ENCODE results near the gene ZNF804B. TPM values are rescaled to one million over a fixed set of nuclear protein-coding genes. Genes with fewer than 3 reads are reported as not detected.

Gene ZNF804B
- total RNA-seq, 2 donors from 2014 or later: not detected

- Histone ChIP-seq H3K4me1 (no peaks in the 10 kb centered on the region), H3K27ac (no peak overlapping the region), H3K36me3 (no peaks in the 10 kb centered on the region), H3K9me3 (no peaks in the 10 kb centered on the region), H3K27me3 (no peaks in the 10 kb centered on the region), H3K9ac (ENCODE audit: low read depth in 2 of 2, low read length in 2 of 2) (no peak overlapping the region), H3K4me3 (no peak overlapping the region)
- TF ChIP-seq CTCF (IDR thresholded peaks at IDR 0.05): no peak
- intact Hi-C loops (cut with DNase I): no loop called here
- DNase-seq: no peak
Measured at GRCh38 chr7:89060234-89060633, 300.7 kb downstream of the ZNF804B start.

- no peak overlapping the region for H3K4me3 ChIP-seq
- no peak overlapping the region for H3K9ac ChIP-seq (ENCODE audit: low read depth in 2 of 2, low read length in 2 of 2)
- H3K36me3 ChIP-seq: no peaks in the 10 kb centered on the region
- no peaks in the 10 kb centered on the region for H3K27me3 ChIP-seq
- no peak for TF ChIP-seq CTCF (IDR thresholded peaks at IDR 0.05)
- H3K4me1 ChIP-seq: no peaks in the 10 kb centered on the region
- H3K27ac ChIP-seq: no peak overlapping the region
- no peak for DNase-seq
- H3K9me3 ChIP-seq: no peaks in the 10 kb centered on the region
- intact Hi-C loops (cut with DNase I): no loop called here
Measured at GRCh38 chr7:89064831-89065230, 305.3 kb downstream of the ZNF804B start.

DNA sequence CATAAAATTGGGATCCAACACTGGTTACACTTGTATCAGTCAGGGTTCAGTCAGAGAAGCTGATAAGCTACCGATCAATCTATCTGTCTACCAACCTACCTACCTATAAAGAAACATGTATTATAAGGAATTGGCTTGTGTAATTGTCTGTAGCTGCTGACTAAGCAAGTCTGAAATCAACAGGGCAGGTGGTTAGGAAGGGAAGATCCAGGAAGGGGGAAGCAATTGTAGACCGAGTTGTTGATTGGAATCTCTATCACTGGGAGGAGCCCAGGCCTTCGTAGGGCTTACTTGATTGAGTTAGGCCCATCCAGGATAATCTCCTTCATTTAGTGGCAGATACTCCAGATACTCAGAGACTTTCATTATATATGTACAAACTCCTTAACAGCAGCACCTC lies 307.5 kb downstream of the ZNF804B start:
- TF ChIP-seq CTCF (IDR thresholded peaks at IDR 0.05): no peak
- intact Hi-C loops (cut with DNase I): no loop called here
- Histone ChIP-seq H3K36me3 (no peaks in the 10 kb centered on the region), H3K9me3 (no peaks in the 10 kb centered on the region), H3K4me3 (no peak overlapping the region), H3K9ac (ENCODE audit: low read depth in 2 of 2, low read length in 2 of 2) (no peak overlapping the region), H3K27me3 (no peaks in the 10 kb centered on the region), H3K4me1 (no peaks in the 10 kb centered on the region), H3K27ac (no peak overlapping the region)
- DNase-seq: no peak

GRCh38 chr7:89072081-89072480 lies 312.6 kb downstream of the ZNF804B start:
- no peak overlapping the region for H3K9ac ChIP-seq (ENCODE audit: low read depth in 2 of 2, low read length in 2 of 2)
- intact Hi-C loops (cut with DNase I): no loop called here
- no peak overlapping the region for H3K27ac ChIP-seq
- no peak for DNase-seq
- no peak overlapping the region for H3K4me3 ChIP-seq
- H3K27me3 ChIP-seq: no peaks in the 10 kb centered on the region
- H3K9me3 ChIP-seq: no peaks in the 10 kb centered on the region
- no peaks in the 10 kb centered on the region for H3K4me1 ChIP-seq
- H3K36me3 ChIP-seq: no peaks in the 10 kb centered on the region
- no peak for TF ChIP-seq CTCF (IDR thresholded peaks at IDR 0.05)

GRCh38 chr7:89073776-89074175 lies 314.3 kb downstream of the ZNF804B start:
- no peak overlapping the region for H3K27ac ChIP-seq
- DNase-seq: no peak
- no peak for TF ChIP-seq CTCF (IDR thresholded peaks at IDR 0.05)
- no peaks in the 10 kb centered on the region for H3K4me1 ChIP-seq
- no peak overlapping the region for H3K9ac ChIP-seq (ENCODE audit: low read depth in 2 of 2, low read length in 2 of 2)
- no peaks in the 10 kb centered on the region for H3K9me3 ChIP-seq
- H3K36me3 ChIP-seq: no peaks in the 10 kb centered on the region
- intact Hi-C loops (cut with DNase I): no loop called here
- H3K27me3 ChIP-seq: no peaks in the 10 kb centered on the region
- no peak overlapping the region for H3K4me3 ChIP-seq

GRCh38 chr7:89077992-89078391 lies 318.5 kb downstream of the ZNF804B start:
- H3K27me3 ChIP-seq: no peaks in the 10 kb centered on the region
- H3K36me3 ChIP-seq: no peaks in the 10 kb centered on the region
- H3K4me3 ChIP-seq: no peak overlapping the region
- DNase-seq: no peak
- intact Hi-C loops (cut with DNase I): no loop called here
- no peak for TF ChIP-seq CTCF (IDR thresholded peaks at IDR 0.05)
- H3K4me1 ChIP-seq: no peaks in the 10 kb centered on the region
- H3K9me3 ChIP-seq: no peaks in the 10 kb centered on the region
- no peak overlapping the region for H3K9ac ChIP-seq (ENCODE audit: low read depth in 2 of 2, low read length in 2 of 2)
- no peak overlapping the region for H3K27ac ChIP-seq
